DND-41 (cell line): ENCODE data around the gene LRRC74B.

ENCODE experiments used
- ATAC-seq: fragments of 200-7000 bp; cut with Tn5 transposase; 3 replicates; pipeline ENCODE4 v1.9.1; 2021; ENCODE audit warnings: low read depth; ENCODE audit not compliant: insufficient read depth
- DNase-seq: peaks from one replicate; pipeline ENCODE4 v3.0.0-alpha.2; 2020
- H2AFZ ChIP-seq: 2 replicates; pipeline ENCODE4 v1.6.0; 2012; ENCODE audit warnings: low read depth, low read length
- H3K27ac ChIP-seq: 2 replicates; pipeline ENCODE4 v1.5.1; 2012; ENCODE audit warnings: low read length, inconsistent platforms
- H3K27me3 ChIP-seq: fragments of 200-600 bp; sonication (generic); 2 replicates; pipeline ENCODE4 v1.6.0; 2012; ENCODE audit warnings: low read length, mild to moderate bottlenecking, inconsistent platforms; ENCODE audit not compliant: insufficient read depth, poor library complexity
- H3K36me3 ChIP-seq: 2 replicates; pipeline ENCODE4 v1.5.1; 2012; ENCODE audit warnings: low read length, inconsistent platforms; ENCODE audit not compliant: insufficient read depth
- H3K4me1 ChIP-seq: 2 replicates; pipeline ENCODE4 v1.5.1; 2012; ENCODE audit warnings: mild to moderate bottlenecking, low read length; ENCODE audit not compliant: insufficient read depth
- H3K4me2 ChIP-seq: 2 replicates; pipeline ENCODE4 v1.6.0; 2012; ENCODE audit warnings: mild to moderate bottlenecking, moderate library complexity, low read length, inconsistent platforms; ENCODE audit not compliant: insufficient read depth
- H3K4me3 ChIP-seq, 2 experiments: fragments of 200-600 bp in 1 of 2; shearing (Covaris generic) in 1 of 2; 2 replicates each; pipeline ENCODE4 v1.5.1; 2012 to 2016; ENCODE audit warnings: inconsistent platforms in 2 of 2, low read length in 2 of 2, mild to moderate bottlenecking in 2 of 2, low read depth in 1 of 2, moderate library complexity in 1 of 2
- H3K79me2 ChIP-seq: 2 replicates; pipeline ENCODE4 v1.6.0; 2012; ENCODE audit warnings: low read length, inconsistent platforms; ENCODE audit not compliant: insufficient read depth
- H3K9ac ChIP-seq: 2 replicates; pipeline ENCODE4 v1.6.0; 2012; ENCODE audit warnings: low read depth, mild to moderate bottlenecking, inconsistent platforms, low read length, moderate library complexity
- H3K9me3 ChIP-seq: 2 replicates; pipeline ENCODE4 v1.5.1; 2012; ENCODE audit warnings: low read length, moderate library complexity, mild to moderate bottlenecking, inconsistent platforms; ENCODE audit not compliant: insufficient read depth, severe bottlenecking
- H4K20me1 ChIP-seq: 2 replicates; pipeline ENCODE4 v1.6.0; 2012; ENCODE audit warnings: low read length; ENCODE audit not compliant: insufficient read depth
- CTCF ChIP-seq: IDR thresholded peaks from 2 replicates; pipeline ENCODE4 v1.5.1; 2012; ENCODE audit warnings: borderline replicate concordance, low read length, moderate library complexity, mild to moderate bottlenecking; ENCODE audit not compliant: poor library complexity, severe bottlenecking; ENCODE audit errors: extremely low read depth
- EZH2 ChIP-seq: IDR thresholded peaks from 3 replicates; pipeline ENCODE4 v1.6.1; 2012; ENCODE audit warnings: borderline replicate concordance, low read depth, mild to moderate bottlenecking, moderate library complexity, low read length, inconsistent platforms; ENCODE audit not compliant: severe bottlenecking

The LRRC74B gene

DNA sequence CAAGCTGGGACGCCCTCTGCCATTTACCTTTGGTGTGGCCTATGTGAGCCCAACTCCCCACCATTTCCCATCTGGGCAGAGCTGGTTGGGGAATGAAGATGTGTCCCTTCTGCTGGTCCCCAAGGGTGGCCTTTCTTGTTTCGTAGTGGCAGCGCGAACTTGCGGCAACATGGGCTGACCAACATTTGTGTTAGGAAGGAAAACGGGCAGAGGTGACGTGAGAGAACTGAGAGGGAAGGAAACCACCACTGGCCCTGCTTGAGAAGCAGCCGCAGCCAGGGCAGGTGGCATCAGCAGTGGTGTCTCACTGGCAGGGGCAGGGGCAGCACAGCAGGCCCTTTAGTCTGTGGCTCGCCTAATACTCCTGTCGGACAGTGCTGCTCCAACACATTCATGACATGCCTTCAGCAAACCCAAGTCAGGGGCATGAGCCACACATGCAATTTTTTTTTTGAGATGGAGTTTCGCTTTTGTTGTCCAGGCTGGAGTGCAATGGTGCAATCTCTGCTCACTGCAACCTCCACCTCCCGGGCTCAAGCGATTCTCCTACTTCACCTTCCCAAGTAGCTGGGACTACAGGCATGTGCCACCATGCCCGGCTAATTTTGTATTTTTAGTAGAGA is 29.9 kb downstream of the LRRC74B start:
- no peak for ATAC-seq
- H4K20me1 ChIP-seq = no peaks in the 10 kb centered on the region
- no peak overlapping the region for H3K9ac ChIP-seq

DNA sequence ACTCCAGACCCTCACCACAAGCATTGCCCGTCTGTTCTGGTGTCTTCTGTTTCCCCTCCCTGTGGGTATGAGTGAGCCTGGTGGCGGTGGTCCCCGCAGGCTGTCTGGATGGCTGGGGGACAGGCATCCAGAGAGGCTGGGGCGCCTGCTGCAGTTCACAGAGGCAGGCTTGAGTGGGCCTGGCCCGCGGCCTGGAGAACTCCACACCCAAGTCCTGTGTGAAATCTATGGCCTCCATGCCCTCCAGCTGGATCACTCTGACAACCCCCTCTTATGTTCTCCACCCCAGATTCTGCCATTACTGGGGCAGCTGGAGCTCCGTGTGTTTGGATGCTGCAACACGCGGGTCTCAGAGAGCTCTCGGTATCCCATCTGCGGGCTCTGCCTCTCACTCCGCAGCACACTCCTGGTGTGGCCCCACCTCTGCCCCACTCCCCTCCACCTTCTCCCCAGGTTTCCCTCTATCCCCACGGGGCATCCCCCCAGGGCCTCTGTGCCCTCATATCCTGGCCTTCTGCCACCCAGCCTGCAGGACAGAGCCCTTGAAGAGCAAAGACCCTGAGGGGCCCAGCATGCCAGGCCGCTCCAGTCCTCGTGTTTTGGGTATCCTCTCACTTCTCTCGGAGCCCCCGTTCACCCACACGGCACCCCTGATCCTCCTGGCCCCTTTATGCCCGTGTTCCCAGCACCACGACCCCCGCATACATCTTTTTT is 31.3 kb downstream of the LRRC74B start:
- Histone ChIP-seq H3K9ac (no peak overlapping the region), H2AFZ (no peak overlapping the region), H3K4me1 (no peaks in the 10 kb centered on the region), H3K27me3 (no peaks in the 10 kb centered on the region), H4K20me1 (no peaks in the 10 kb centered on the region), H3K36me3 (no peaks in the 10 kb centered on the region), H3K27ac (no peak overlapping the region), H3K4me3 (no peak overlapping the region), H3K4me2 (no peak overlapping the region), H3K79me2 (no peaks in the 10 kb centered on the region), H3K9me3 (no peaks in the 10 kb centered on the region)
- no peak for DNase-seq
- ATAC-seq = no peak
- TF ChIP-seq CTCF = no peak

More for the DNA sequence above, 29.9 kb downstream of the LRRC74B start:
- Histone ChIP-seq H3K9me3 (no peaks in the 10 kb centered on the region), H3K4me2 (no peak overlapping the region), H3K4me3 (no peak overlapping the region), H3K79me2 (no peaks in the 10 kb centered on the region), H3K36me3 (no peaks in the 10 kb centered on the region), H3K27ac (no peak overlapping the region), H2AFZ (no peak overlapping the region), H3K4me1 (no peaks in the 10 kb centered on the region), H3K27me3 (no peaks in the 10 kb centered on the region)
- DNase-seq = no peak
- TF ChIP-seq CTCF (no peak), EZH2 (no peak)

GRCh38 chr22:21077884-21078508 is 32.2 kb downstream of the LRRC74B start:
- no peaks in the 10 kb centered on the region for H3K4me1 ChIP-seq
- no peaks in the 10 kb centered on the region for H4K20me1 ChIP-seq
- no peaks in the 10 kb centered on the region for H3K36me3 ChIP-seq
- no peak for TF ChIP-seq CTCF
- no peak for TF ChIP-seq EZH2
- DNase-seq = no peak
- no peaks in the 10 kb centered on the region for H3K27me3 ChIP-seq
- no peak overlapping the region for H3K27ac ChIP-seq
- H3K9ac ChIP-seq = no peak overlapping the region
- no peaks in the 10 kb centered on the region for H3K79me2 ChIP-seq
- no peak overlapping the region for H2AFZ ChIP-seq
- no peak for ATAC-seq
- H3K4me3 ChIP-seq = no peak overlapping the region
- H3K9me3 ChIP-seq = no peaks in the 10 kb centered on the region
- no peak overlapping the region for H3K4me2 ChIP-seq
